Lung (tissue), 12 donors: Measurements from ENCODE around the gene DGKQ. TPM values are rescaled to one million over a fixed set of nuclear protein-coding genes. Genes with fewer than 3 reads are reported as not detected.
A peak's percentile ranks its signal among the peaks of the same experiment; 100 is the strongest.

Source experiments
- ATAC-seq: fragments of 200-7000 bp; cut with Tn5 transposase; one replicate; pipeline ENCODE4 v1.9.1; 2020; ENCODE audit warnings: moderate number of reproducible peaks; ENCODE audit not compliant: insufficient read depth, low FRiP score
- DNase-seq, 3 donors: peaks; one replicate each; pipeline ENCODE4 v3.0.0-alpha.2; 2013 to 2017
- H3K27ac ChIP-seq, 2 donors: one replicate each; pipeline ENCODE4 v1.5.1; 2013; ENCODE audit warnings: mild to moderate bottlenecking in 2 of 2, moderate library complexity in 2 of 2, control low read depth in 1 of 2, inconsistent platforms in 1 of 2, low read depth in 1 of 2, low read length in 1 of 2
- H3K27me3 ChIP-seq, 3 donors: one replicate each; pipeline ENCODE4 v1.5.1; 2013; ENCODE audit warnings: low read length in 2 of 3; ENCODE audit not compliant: control insufficient read depth in 3 of 3, insufficient read depth in 3 of 3
- H3K36me3 ChIP-seq, 4 donors: one replicate each; pipeline ENCODE4 v1.5.1; 2013; ENCODE audit warnings: low read length in 4 of 4, mild to moderate bottlenecking in 1 of 4, moderate library complexity in 1 of 4; ENCODE audit not compliant: control insufficient read depth in 4 of 4, insufficient read depth in 4 of 4
- H3K4me1 ChIP-seq, 5 donors: one replicate each; pipeline ENCODE4 v1.5.1; 2013; ENCODE audit warnings: low read length in 5 of 5, mild to moderate bottlenecking in 2 of 5, moderate library complexity in 1 of 5; ENCODE audit not compliant: control insufficient read depth in 5 of 5, insufficient read depth in 5 of 5
- H3K4me3 ChIP-seq: one replicate; pipeline ENCODE4 v1.5.1; 2013; ENCODE audit warnings: mild to moderate bottlenecking, control low read depth, moderate library complexity
- H3K9ac ChIP-seq, 2 donors: one replicate each; pipeline ENCODE4 v1.5.1; 2013; ENCODE audit warnings: low read length in 2 of 2, control low read depth in 1 of 2; ENCODE audit not compliant: insufficient read depth in 1 of 2
- H3K9me3 ChIP-seq, 4 donors: one replicate each; pipeline ENCODE4 v1.5.1; 2013; ENCODE audit warnings: low read length in 3 of 4, mild to moderate bottlenecking in 1 of 4, moderate library complexity in 1 of 4; ENCODE audit not compliant: control insufficient read depth in 4 of 4, insufficient read depth in 3 of 4
- WGBS, 2 donors: extraction: QIAGEN DNeasy Blood & Tissue Kit; methylation state at CpG; one replicate each; pipeline ENCODE4 v1.1.7; 2013; 5-methylcytosine and 5-hydroxymethylcytosine counted together
- polyA plus RNA-seq, 2 donors: library from polyadenylated mRNA; stranded (reverse); fragments of 200-250 nt; gene quantifications; one replicate each; pipeline ENCODE4 v1.2.1, GENCODE V29; 2013
- total RNA-seq, 2 donors: library from RNA; depleted of rRNA in 1 of 2; stranded (reverse); fragments of >200 nt in 1 of 2; gene quantifications; one replicate each; pipeline ENCODE4 v1.2.1, GENCODE V29; 2014 to 2021
- TF ChIP-seq, protein P1 (sequence below): IDR thresholded peaks from 2 replicates; pipeline ENCODE4 v1.5.1; 2012; ENCODE audit warnings: mild to moderate bottlenecking; ENCODE audit errors: control extremely low read depth, extremely low read depth
- donor health status: control.
- donor health status: control.
- donor health status: Bipolar disorder and iron deficiency.
- donor health status: healthy.
- donor health status: DM: yes; HTN: yes; CAD: no.

The DGKQ gene
- total and polyA plus RNA-seq, 4 donors = 5.9 to 19.1 (median 8.4) TPM

GRCh38 chr4:986428-986878 lies 13.1 kb upstream of the DGKQ start:
- H3K4me1 ChIP-seq = peaks cover 0 to 21% (median 10%) of the 10 kb centered on the region in 5 donors
- H3K9me3 ChIP-seq = no peaks in the 10 kb centered on the region
- DNase-seq (no peak), ATAC-seq (no peak)
- H3K36me3 ChIP-seq = peaks cover 0 to 14% (median 0%) of the 10 kb centered on the region in 4 donors
- H3K27me3 ChIP-seq = no peaks in the 10 kb centered on the region
- TF ChIP-seq, protein P1, sequence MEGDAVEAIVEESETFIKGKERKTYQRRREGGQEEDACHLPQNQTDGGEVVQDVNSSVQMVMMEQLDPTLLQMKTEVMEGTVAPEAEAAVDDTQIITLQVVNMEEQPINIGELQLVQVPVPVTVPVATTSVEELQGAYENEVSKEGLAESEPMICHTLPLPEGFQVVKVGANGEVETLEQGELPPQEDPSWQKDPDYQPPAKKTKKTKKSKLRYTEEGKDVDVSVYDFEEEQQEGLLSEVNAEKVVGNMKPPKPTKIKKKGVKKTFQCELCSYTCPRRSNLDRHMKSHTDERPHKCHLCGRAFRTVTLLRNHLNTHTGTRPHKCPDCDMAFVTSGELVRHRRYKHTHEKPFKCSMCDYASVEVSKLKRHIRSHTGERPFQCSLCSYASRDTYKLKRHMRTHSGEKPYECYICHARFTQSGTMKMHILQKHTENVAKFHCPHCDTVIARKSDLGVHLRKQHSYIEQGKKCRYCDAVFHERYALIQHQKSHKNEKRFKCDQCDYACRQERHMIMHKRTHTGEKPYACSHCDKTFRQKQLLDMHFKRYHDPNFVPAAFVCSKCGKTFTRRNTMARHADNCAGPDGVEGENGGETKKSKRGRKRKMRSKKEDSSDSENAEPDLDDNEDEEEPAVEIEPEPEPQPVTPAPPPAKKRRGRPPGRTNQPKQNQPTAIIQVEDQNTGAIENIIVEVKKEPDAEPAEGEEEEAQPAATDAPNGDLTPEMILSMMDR = no peak
- H3K4me3 ChIP-seq = peak overlapping the region; percentile 75
- peak overlapping the region; percentile 54 to 81 for H3K9ac ChIP-seq
- WGBS, 2 donors = 2% methylated on average over 14 of the region's 14 CpGs
- H3K27ac ChIP-seq = peak overlapping the region in 1 of 2 donors; percentile 75

DNA sequence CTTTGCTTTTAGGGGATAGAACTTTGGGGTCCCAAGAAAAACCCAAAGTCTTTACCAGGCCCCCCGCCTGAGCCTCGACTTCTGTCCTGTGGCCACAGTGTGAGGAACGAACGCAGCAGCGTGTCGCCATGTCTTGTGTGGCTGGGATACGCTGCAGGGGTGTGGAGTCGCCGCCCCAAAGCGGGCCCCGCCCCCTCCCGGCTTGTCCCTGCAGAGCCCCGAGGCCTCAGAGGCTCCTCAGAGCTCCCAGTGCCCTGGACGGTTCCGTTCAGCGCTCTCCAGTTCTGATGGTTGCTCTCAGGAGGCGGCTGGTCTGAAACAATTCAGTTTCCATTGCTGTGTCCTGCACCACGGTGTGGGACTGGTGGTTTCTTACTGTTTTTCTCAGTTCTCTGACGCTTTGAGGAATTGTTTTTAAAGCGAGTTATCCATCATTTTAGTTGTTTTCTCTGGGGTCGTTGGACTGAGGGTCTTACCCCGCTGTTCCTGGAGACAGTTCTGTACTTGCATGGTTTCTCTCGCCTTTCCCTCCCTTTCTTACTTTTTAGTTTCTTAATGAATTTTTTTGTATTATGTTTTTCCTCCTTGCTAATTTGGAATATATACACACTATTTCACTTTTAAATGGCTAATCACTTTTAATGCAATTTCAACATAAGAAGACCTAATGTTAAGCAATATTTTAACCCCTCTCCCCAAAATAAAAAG lies 11.9 kb upstream of the DGKQ start:
- Histone ChIP-seq H3K4me3 (no peak overlapping the region), H3K27ac (peak overlapping the region in 1 of 2 donors; percentile 5), H3K9me3 (no peaks in the 10 kb centered on the region), H3K36me3 (peaks cover 0 to 8% (median 0%) of the 10 kb centered on the region in 4 donors), H3K27me3 (no peaks in the 10 kb centered on the region), H3K4me1 (peaks cover 0 to 21% (median 10%) of the 10 kb centered on the region in 5 donors), H3K9ac (no peak overlapping the region)
- DNase-seq (peak; percentile 46 to 61 (median 59)), ATAC-seq (peak; percentile 43)
- TF ChIP-seq, protein P1 = no peak
- WGBS, 2 donors = 36 to 50% methylated on average over 23 of the region's 23 CpGs

DNA sequence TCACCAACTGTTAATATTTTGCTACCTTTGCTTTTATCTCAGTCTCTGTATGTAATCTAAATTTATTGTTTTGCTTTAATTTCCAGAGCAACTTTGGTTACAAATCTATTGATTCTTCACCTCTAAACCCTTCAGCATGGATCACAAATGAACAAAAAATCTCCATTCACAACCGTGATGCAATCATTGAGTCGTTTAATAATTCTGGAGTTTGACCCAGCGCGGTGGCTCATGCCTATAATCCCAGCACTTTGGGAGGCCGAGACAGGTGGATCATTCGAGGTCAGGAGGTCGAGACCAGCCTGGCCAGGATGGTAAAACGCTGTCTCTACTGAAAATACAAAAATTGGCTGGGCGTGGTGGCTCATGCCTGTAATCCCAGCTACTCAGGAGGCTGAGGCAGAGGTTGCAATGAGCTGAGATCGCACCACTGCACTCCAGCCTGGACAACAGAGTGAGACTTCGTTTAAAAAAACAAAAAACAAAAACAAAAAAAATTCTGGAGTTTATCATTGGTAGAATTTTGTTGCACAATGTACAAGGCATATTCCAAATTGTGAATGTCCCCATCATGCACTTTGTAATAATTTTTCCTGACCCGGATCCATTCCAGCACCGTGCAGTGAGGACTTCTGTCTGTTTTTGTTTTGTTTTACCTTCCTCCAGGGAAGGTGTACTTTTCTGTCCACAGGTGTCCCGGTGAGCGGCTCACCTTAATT lies 11.1 kb upstream of the DGKQ start:
- H3K27me3 ChIP-seq = no peaks in the 10 kb centered on the region
- WGBS, 2 donors = 80 to 85% methylated on average over 15 of the region's 15 CpGs
- H3K27ac ChIP-seq = no peak overlapping the region
- H3K4me3 ChIP-seq = no peak overlapping the region
- no peak overlapping the region for H3K9ac ChIP-seq
- H3K9me3 ChIP-seq = no peaks in the 10 kb centered on the region
- TF ChIP-seq, protein P1 = no peak
- DNase-seq (no peak), ATAC-seq (no peak)
- H3K4me1 ChIP-seq = peaks cover 0 to 21% (median 10%) of the 10 kb centered on the region in 5 donors
- no peaks in the 10 kb centered on the region for H3K36me3 ChIP-seq
